NB4 (cell line): Measurements from ENCODE around the gene GAB2.

ENCODE experiments used
- CTCF ChIP-seq: IDR thresholded peaks from one replicate; pipeline ENCODE4 v1.5.1; 2012; ENCODE audit warnings: low read depth, low read length
- MAX ChIP-seq: IDR thresholded peaks from 2 replicates; pipeline ENCODE4 v1.6.1; 2011; ENCODE audit warnings: low read depth, low read length
- MYC ChIP-seq: IDR thresholded peaks from 2 replicates; pipeline ENCODE4 v1.6.1; 2011; ENCODE audit warnings: low read depth, low read length
- POLR2A ChIP-seq: IDR thresholded peaks from 2 replicates; pipeline ENCODE4 v1.6.1; 2011; ENCODE audit warnings: mild to moderate bottlenecking; ENCODE audit not compliant: insufficient read length; ENCODE audit errors: extremely low read depth

DNA sequence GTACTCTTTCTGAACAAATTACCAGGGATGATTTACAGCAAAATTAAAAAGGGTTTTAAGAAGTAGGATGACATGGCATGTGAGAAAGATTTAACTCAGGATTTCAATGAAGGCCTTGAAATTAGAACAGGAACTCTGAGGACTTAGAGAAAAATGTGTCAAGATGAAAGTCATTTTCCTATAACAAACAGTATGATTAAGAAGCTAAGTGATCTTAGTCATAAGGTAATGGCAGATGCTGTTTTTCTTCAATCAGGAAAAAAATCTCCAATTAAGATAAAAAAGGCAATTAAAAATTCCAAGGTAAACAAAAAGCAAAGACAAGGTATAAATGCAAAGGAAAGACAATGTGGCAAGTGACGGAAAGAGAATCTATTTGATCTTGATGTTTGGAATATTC is 73.5 kb downstream of the GAB2 start:
- TF ChIP-seq CTCF: no peak
- no peak for TF ChIP-seq POLR2A
- TF ChIP-seq MYC: no peak
- no peak for TF ChIP-seq MAX
